Measurements from ENCODE around the gene ARID1B.

The ARID1B gene

DNA sequence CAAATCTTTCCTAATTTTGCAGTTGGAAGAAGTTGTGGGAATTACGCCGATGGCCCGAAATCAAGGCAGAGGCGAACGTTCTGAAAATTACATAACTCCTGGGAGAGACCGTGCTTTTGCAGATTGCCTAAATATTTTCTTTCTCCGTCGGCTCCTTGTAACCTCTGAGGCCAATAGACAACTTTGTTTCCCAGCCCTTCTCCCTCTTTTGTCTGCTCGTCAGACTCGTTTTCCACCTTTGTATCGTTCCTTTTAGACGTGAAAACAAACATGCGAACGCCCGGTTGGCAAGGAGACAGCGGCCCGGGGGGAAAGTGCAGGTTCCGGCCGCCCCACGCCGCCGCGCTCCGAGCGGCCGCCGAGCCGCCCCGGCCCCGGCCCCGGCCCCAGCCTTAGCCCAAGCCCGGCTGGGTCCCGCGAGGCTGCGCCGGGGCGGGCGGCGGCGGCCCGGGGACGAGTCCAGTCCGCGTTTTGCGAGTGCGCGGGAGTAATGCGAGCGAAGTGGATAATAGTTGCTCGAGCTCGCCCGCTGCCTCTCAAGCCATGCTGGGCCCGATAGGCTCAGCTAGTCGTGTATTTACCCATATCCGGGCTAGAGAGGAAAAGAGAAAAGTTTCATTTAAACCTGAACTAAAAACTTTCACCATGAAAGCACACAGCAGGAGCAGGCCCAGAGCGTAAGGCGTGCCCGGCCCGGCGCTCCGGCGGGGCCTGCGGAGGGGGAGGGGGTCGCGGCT, at the start of gene ARID1B:
ARID1B (plus strand) TSS at position 539 of the 737 bp plus-strand sequence. CDS start 303 bp downstream, outside the sequence.
- peak; percentile 76 for DNase-seq

DNA sequence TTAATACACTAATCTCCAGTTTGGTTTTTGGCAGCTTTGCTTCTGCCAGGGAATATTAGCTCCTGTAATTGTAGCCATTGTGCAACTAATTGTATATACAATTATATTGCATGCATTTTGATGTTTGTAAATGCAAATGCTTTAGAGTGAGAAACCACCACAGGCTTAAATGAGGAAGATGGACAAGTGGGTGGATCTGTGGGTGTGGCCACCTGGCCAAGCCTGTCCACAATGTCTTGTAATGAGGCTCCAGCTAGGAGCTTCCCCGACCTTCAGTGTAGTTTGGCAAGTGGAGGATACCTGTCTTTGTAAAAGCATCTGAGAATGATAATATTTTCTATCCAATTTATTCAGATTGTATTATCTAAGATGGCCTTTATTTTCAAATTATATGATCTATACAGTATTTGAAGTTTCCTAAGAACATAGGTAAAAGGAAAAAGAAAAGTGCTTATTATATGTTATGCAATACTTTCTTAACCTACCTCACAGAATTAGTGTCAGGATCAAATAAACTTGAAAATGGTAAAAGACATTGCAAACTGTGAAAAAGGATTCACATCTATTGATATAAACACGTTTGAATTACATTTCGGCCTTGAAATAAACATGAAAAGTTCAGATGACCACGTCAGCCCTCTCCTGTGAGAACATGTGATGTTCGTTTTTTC, 49.3 kb upstream of the ARID1B start:
- no peak for DNase-seq

DNA sequence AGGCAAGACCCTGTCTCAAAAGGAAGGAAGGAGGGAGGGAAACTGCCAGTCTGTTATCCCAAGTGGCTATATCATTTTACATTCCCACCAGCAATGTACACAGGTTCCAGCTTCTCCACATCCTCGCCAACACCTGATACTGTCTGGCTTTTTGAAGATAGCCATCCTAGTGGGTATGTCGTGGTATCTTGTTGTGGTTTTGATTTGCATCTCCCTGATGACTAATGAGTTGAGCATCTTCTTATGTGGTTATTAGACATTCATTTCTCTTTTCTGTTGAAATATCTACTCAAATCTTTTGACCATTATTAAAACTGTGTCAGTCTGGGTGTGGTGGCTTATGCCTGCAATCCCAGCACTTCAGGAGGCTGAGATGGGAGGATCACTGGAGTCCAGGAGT, 47.9 kb upstream of the ARID1B start:
- DNase-seq: no peak

DNA sequence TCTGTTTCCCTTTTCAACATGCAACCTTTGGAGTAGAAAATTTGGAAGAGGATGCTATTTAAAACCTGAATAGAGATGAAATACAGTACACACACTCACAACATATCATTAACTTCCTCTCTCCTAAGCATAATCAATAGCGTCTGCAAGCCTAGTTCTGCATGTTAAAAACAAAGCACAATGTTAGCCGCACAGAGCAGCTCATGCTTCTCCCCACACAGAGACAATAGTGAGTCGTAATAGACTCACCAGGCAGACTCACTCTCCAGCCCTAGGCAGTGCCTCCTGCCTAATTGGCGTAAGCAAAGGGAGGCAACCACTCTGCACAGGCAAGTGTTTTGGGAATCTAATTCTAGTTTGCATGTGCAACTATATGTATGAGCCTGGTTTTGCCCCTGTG, 45.8 kb upstream of the ARID1B start:
- DNase-seq: no peak

DNA sequence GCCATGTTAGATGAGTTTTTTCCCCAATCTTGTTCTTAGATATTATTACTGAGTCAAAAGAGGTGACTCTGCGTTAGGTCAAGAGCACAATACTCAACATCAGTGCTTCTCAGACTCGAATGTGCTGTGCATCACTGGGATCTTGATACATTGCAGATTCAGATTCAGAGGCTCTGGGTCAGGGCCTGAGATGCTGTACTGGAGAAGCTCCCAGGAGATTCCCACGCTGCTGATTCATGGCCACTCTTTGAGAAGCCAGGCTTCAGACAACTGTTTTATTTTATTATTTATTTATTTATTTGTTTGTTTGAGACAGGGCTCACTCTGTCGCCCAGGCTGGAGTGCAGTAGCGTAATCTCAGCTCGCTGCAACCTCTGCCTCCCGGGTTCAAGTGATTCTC, 41.4 kb upstream of the ARID1B start:
- DNase-seq: no peak

DNA sequence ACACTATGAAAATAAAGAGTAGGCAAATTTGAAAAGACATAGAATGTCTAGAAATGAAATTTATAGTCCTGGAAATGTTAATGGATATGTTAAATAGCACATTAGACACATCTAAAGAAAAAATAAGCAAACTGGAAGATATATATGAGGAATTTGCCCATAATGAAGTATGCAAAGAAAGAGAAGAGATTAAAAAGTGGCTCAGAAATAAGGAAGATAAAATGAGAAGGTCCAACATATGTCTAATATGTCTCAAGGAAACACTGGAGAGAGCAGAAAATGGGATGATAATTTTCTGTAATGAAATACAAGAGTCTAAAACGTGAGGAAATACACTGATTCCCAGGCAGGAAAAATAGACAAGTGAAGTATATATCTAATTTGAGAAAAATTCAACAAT, 36.6 kb upstream of the ARID1B start:
- DNase-seq: no peak

DNA sequence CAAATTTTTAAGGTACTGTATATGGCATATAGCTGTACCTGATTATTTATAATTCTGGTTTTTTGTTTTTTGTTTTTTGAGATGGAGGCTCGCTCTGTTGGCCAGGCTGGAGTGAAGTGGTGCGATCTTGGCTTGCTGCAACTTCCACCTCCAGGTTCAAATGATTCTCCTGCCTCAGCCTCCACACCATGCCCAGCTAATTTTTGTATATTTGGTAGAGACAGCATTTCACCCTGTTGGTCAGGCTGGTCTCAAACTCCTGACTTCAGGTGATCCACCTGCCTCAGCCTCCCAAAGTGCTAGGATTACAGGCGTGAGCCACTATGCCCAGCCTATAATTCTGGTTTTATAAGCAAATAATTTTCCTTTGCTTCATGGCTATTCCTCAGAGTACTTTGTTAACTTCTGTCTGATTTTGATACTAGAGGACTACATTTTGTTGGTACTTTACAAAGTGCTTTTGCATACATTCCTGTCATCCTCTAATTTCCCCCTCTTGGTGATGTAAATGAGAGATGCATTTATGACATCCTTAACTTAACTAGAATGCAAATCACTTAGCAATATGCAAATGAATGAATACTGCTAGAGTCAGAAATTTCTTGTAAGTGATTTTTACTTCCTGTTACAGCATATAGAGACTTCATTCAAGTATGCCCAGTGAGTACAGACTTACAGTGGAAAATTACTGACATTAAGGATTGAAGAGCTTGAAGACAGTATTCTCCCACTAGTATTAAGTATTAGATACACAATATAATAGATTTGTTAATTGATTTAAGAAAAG, 35.7 kb upstream of the ARID1B start:
- no peak for DNase-seq

DNA sequence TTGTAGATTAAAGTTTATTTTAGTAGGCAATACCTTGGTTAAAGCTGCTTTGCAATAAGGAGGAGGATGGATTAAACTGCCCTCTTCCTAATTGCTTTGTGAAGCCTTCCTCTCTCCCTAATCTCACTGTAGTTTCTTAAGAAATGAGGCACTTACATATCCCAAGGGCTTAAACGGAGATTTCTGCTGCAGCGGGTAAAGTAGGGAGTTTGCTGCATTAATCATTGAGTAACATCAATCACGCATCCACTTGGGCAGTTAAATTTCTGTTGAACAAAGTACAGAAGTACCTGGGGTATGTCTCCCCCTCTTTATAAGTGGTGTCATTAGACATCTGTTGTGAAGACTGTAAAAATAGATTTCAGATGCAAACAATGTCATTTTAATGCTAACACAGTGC, 29.5 kb upstream of the ARID1B start:
- no peak for DNase-seq

DNA sequence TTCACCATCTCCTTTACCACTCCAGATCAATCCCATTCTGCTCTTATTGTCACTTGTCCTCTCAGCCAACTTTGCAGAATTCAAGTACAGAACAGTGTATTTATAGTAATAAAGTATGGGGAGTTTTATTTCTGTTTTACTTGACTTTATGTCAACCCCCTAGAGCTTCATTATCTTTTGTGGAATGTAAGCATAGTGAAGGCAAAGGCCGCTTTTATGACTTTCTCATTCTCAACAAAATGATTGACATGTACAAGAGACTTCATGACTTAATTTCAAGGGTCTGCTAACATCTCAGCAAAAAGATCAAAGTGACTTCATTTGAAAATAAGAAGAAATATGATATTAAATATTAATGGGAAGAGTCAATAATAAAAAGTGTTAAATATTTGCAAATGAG, 28.7 kb upstream of the ARID1B start:
- no peak for DNase-seq

DNA sequence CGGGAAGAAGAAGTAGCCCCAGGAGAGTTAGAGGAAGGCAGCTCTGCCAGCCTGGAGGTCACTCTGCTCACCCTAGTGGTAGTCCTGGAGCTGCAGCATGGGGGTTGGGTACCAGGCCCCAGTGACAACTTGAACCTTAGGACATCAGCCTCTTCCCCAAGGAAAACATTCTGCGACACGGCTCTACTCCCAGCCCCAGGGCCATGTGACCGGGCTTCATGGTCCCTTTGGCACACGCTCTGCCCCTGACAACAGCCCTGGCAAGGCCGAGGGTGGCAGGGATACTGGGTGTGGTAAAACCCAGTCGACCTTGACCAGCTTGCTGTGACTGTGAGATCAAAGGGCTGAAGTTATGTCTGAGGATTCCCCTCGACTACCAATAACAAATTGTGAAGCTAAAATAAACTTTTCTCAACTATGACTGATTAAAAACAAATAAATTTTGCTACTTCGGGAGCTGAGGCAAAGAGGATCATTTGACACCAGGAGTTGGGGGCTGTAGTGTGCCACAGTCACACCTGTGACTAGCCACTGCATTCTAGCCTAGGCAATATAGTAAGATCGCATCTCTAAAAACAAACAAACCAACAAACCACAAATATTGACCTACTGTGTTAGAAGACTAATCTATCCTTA, 24.4 kb upstream of the ARID1B start:
- DNase-seq: no peak

DNA sequence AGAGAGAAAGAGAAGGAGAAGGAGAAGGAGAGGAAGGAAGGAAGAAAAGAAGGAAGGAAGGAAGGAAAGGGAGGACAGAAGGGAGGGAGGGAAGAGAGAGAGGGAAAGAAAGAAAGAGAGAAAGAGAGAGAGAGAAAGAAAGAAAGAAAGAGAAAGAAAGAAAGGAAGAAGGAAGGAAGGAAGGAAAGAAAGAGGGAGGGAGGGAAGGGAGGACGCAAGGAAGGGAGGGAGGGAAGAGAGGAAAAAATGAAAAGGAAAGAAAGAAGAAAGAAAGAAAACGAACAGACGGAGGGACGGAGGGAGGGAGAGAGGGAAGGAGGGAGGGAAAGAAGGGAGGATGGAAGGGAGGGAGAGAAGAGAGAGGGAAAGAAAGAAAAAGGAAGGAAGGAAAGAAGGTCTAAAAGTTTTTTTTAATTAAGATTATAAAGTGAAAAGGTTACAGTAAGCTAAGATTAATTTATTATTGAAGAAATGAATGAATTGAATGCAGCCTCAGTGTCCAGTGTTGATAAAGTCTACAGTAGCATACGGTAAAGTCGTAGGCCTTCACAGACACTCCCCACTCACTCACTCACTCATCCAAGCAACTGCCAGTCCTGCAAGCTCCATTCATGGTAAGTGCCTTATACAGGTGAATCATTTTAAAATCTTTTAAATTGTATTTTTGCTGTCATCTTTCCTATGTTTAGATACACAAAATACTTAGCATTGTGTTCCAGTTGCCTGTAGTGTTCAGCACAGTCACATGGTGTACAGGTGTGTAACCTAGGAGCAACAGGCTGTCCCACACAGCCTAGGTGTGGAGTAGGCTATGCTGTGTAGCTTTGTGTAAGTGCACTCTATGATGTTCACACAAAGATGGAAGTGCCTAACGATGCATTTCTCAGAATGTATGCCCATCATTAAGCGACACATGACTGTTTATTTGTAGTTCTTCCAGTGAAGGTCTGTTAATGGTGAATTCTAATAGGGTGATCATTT, 20.3 kb upstream of the ARID1B start:
- no peak for DNase-seq

DNA sequence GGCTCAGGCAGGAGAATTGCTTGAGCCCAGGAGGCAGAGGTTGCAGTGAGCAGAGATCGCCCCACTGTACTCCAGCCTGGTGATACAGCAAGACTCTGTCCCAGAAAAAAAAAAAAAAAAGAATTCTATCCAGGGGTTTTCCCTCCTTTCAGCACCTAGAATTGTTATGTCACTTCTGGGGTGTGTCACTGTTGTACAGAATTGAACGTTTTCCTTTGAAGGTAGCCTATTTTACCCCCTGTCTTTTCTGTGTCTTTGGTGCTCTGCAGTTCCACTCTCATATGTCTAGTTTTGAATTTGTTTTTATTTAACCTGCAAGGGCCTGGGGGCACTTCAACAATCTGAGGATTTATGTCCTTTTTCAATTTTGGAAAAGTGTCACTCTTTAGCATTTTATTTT, 19.3 kb upstream of the ARID1B start:
- DNase-seq: no peak

DNA sequence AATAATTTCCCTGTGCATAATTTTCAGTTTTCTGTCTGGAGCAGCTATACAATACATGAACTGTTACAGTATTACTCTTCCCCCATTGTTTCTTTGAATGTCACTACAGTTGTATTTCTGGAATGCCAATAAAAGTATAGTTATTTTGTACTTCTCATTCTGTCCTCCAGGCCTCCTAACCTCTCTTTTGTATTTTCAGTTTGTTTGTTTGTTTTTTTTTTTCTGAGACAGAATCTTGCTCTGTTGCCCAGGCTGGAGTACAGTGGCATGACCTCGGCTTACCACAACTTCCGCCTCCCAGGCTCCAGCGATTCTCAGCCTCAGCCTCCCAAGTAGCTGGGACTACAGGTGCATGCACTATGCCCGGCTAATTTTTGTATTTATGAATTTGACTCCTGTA, 16.8 kb upstream of the ARID1B start:
- DNase-seq: no peak

DNA sequence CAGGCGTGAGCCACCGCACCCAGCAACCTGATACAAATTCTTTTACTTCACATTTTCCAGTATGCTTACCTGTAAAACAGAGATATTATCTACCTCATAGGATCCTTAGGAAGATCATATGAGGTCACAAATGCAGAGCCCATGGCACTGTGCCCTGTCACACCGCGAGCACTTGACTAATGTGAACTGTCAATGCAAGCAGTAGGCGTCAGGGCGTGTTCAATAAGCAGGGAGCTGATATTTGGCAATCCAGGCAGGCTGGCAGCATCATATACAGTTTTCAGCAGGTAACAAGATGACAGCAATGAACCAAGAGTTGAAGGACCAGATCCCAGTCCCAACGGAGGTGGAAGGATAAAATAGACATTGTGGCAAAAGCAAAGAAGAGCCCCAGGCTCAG, 14.6 kb upstream of the ARID1B start:
- no peak for DNase-seq

DNA sequence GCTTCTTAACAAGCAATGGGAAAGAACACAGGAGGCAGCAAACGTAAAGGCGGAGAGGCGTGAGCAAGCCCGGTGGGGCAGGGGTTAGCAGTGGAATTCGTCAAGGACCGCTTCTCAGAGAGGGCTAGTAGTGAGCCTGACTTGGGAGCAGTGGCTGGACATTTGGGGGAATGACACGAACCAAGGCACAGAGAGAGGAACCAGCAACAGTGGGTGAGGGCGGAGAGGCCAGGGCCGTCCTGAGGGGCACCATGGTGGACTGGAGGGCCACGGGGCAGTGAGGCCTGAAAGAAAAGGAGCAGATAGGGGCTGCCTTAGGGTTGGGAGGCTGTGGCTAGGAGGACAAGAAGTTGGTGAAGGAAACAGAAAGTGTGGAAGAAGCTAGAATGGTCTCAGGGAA, 12.1 kb upstream of the ARID1B start:
- no peak for DNase-seq

DNA sequence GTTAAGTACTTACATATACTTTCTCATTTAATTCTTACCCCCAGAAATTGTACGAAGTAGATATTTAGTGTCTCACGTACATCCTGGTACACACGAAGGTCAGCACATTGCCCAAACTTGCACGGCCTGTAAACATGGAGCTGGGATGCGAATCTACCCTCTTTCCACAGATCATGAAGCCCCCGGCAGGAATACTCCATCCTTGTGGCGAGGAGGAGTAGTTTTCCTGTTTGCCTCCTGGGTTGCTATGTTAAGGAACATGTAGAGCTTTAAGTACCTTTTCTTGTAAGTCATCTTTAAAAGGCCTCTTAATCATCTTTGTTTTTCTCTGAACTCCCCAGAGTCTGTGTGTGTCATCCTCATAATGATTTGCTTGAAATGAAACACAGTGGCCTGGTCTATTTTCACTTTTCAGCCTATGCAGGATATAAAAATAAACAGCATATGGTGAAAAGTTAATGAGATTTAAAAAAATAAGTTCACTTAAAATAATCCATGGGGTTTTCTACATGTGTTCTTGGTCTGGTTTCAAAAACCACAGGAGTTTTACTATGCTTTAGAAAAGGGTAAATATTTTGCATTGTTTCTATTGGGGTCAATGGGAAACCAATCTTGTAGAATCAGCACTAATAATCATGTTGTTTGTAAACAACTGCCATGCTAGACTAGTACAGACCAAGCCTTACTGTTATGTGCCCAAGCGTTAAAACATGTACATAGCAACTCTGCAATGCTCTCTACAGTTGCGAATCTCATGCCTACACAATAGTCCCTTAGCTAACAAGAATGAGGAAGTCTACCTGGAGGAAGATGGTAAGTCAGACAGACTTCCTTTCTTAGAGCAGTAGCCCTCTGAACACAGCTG, 9.3 kb upstream of the ARID1B start:
- DNase-seq: no peak

DNA sequence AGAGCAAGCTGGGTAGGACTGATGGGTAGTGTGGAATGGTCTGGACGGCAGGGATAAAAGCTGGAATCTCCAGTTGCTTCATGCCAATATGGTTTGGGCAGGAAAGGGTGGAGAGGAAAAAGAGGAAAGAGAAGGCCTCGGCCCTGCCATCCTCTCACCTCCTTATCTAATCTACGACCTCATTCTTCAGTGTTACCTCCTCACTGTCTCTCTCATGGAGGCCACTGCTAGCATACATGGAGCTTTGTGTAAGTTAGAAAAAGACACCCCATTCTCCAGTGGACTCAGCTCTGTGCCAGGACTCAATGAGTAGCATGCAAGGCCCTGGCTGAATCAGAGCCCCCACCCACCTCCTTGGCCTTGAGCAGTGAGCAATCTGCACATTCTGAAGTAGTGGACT, 6.1 kb upstream of the ARID1B start:
- no peak for DNase-seq

DNA sequence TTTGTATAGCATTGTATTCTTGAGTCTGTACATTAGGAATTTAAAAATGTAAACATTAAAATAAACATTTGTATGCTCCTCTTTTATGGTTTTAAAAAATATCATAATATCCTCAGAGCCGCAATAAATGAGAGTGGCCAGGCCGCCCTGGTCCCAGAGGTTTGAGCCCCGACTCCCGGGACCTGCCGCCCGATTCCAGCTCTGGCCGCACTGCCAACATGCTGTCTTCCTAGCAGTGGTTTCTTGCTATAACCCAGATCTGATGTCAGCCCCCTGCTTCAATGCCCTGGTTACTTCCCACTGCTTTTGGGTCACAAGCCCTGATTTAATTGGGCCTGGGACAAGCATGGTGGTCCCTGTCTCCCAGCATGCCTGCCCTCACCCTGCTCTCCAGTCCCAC, 5.4 kb upstream of the ARID1B start:
- DNase-seq: no peak

DNA sequence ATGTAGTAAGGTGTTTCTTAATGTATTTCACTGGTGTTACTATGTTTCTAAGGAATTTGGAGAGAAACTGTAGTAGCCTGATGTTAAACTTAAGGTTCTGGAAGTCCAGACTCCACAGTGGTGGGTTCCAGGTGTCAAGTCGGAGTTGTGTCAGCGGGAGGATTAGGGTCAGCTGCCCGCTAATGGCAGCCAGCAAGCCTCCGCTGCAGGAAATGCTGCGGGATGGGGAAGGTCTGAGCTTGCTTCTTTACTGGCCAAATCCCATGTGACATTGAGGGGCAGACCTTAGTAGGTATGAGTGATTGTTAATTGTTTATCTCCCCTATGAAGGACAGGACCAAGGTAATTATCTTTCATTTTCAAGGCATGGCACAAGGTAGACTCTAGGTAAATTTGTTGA, 3.7 kb upstream of the ARID1B start:
- no peak for DNase-seq

DNA sequence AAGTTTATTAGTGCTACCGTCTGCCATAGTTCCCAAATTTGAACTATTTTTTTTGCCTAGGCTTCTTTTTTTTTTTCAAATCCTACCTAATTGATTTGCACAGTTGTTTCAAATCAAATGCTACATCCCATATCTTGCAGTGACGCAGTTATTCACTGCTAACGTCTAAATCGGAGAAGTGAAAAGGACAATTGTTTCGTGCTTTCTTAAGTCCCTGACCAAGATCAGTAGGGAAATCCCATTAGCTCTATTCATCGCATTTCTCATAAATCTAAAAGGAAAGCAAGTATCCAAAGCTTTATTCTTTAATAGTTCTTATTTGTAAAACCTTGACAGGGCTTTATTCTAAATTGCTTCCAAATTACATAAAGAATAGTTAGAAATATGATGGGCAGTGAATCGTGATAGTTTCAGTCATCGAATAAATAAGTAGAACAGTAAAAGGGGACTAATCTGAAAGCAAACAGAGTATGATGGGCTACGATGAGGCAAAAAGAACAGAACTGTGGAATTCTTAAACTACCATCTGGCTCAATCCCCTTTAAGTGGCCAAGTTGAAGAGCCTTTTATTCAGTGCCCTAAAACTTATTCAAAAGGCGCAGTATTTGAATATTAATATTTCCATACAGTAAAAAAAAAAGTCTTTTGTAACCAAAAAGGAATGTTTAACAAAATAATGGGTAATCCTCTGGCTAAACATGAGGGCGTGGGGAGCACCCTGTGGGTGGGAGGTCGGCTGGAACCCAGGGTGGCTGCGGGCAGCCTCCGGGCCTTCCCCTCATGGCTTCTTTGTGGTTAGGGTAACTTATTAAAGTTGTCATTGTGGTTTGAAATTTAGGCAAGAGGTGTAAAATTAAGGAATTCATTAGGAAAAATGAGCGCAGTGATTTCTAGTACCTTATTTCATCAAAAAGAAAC, 3.0 kb upstream of the ARID1B start:
- DNase-seq: no peak

All from activated CD4-positive, alpha-beta T cell treated with anti-CD3 and anti-CD28 coated beads for 48 hours (primary cell).